ENCODE data around the gene FRY. TPM values are rescaled to one million over a fixed set of nuclear protein-coding genes. Genes with fewer than 3 reads are reported as not detected.
A peak's percentile ranks its signal among the peaks of the same experiment; 100 is the strongest.

Gene FRY
- polyA plus RNA-seq, 1 donor, result 49.9 TPM

- no peak for DNase-seq
Observed at GRCh38 chr13:32016119-32016518, 15.5 kb upstream of the FRY start.

- no peak for DNase-seq
Observed at GRCh38 chr13:32016631-32017030, 14.9 kb upstream of the FRY start.

GRCh38 chr13:32017474-32017873 is 14.1 kb upstream of the FRY start:
- DNase-seq, result no peak

- DNase-seq, result peak; percentile 82
Observed at GRCh38 chr13:32019612-32020233, 11.9 kb upstream of the FRY start.

GRCh38 chr13:32021785-32022184 is 9.8 kb upstream of the FRY start:
- DNase-seq, result no peak

- DNase-seq, result no peak
Observed at GRCh38 chr13:32022311-32022710, 9.3 kb upstream of the FRY start.

- no peak for DNase-seq
Observed at GRCh38 chr13:32023096-32023495, 8.5 kb upstream of the FRY start.

GRCh38 chr13:32023698-32024097 is 7.9 kb upstream of the FRY start:
- no peak for DNase-seq

GRCh38 chr13:32024750-32025149 is 6.8 kb upstream of the FRY start:
- DNase-seq, result no peak

GRCh38 chr13:32025730-32026129 is 5.8 kb upstream of the FRY start:
- no peak for DNase-seq

- no peak for DNase-seq
Observed at GRCh38 chr13:32026623-32027022, 5.0 kb upstream of the FRY start.

GRCh38 chr13:32028711-32029110 is 2.9 kb upstream of the FRY start:
- DNase-seq, result no peak

- DNase-seq, result no peak
Observed at GRCh38 chr13:32029684-32030083, 1.9 kb upstream of the FRY start.

- no peak for DNase-seq
Observed at GRCh38 chr13:32031815-32032370, 319 bp downstream of the FRY start.

GRCh38 chr13:32032759-32033158 is 1.2 kb downstream of the FRY start:
- no peak for DNase-seq

- no peak for DNase-seq
Observed at GRCh38 chr13:32033744-32034143, 2.2 kb downstream of the FRY start.

- no peak for DNase-seq
Observed at GRCh38 chr13:32035716-32036115, 4.1 kb downstream of the FRY start.

GRCh38 chr13:32036126-32036695 is 4.6 kb downstream of the FRY start:
- DNase-seq, result no peak

GRCh38 chr13:32036757-32037156 is 5.2 kb downstream of the FRY start:
- no peak for DNase-seq

GRCh38 chr13:32037471-32037870 is 5.9 kb downstream of the FRY start:
- DNase-seq, result no peak

- no peak for DNase-seq
Observed at GRCh38 chr13:32038343-32038742, 6.8 kb downstream of the FRY start.

GRCh38 chr13:32039056-32039455 is 7.5 kb downstream of the FRY start:
- DNase-seq, result no peak

- DNase-seq, result no peak
Observed at GRCh38 chr13:32039528-32039927, 8.0 kb downstream of the FRY start.

GRCh38 chr13:32040052-32040642 is 8.6 kb downstream of the FRY start:
- no peak for DNase-seq
